Measurements from ENCODE around the gene NGF. TPM values are rescaled to one million over a fixed set of nuclear protein-coding genes. Genes with fewer than 3 reads are reported as not detected.

Gene NGF
- total and polyA plus RNA-seq, 2 of the 8 experiments (the other 6 are each of a cell fraction or from before 2014, with no cell fraction given): 1.6 TPM; not detected in 1

DNA sequence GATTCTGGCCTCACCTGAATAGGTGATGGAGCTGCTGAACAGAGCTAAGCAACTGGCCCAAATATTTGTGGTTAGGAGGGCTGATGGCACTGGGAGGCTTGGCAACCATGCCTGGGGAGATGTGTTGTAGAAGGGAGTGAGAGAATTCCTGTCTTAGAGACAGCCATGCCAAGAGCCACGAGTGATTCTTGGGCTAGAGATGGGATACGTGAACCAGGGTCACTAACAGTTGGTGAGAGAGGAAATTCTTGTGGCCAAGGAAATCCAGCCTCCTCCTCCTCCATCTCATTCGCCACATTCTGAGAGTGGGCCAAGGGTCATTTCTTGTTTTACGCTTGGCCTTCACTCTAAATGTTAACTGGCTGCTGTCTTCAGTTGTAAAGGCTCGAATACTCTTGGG, 46.3 kb downstream of the NGF start:
- Histone ChIP-seq H3K79me2 (ENCODE audit: control insufficient read depth in 1 of 2, insufficient read depth in 2 of 2, low read length in 2 of 2) (no peaks in the 10 kb centered on the region), H3K4me3 (ENCODE audit: extremely low read depth in 1 of 4, insufficient read depth in 2 of 4, low read depth in 3 of 4, low read length in 4 of 4) (no peak overlapping the region), H3K79me1 (ENCODE audit: low read depth, low read length) (no peaks in the 10 kb centered on the region), H4K20me1 (replicated peaks in 1 of 2; ENCODE audit: control insufficient read depth in 1 of 2, insufficient read depth in 2 of 2, low read length in 2 of 2) (no peaks in the 10 kb centered on the region), H3K36me3 (ENCODE audit: control insufficient read depth in 2 of 4, insufficient read depth in 4 of 4, low read length in 3 of 4) (no peaks in the 10 kb centered on the region), H3K4ac (replicated peaks; ENCODE audit: insufficient read length, low read depth, low read length) (no peak overlapping the region), H2BK120ac (replicated peaks; ENCODE audit: low read depth, low read length) (no peak overlapping the region), H3K4me2 (ENCODE audit: insufficient read depth in 1 of 2, low read depth in 2 of 2, low read length in 2 of 2) (no peak overlapping the region), H2AFZ (ENCODE audit: low read length) (no peak overlapping the region), H2BK20ac (ENCODE audit: low read length) (no peak overlapping the region), H3K27ac (ENCODE audit: low read depth, low read length) (no peak overlapping the region), H3K9ac (replicated peaks in 1 of 4; ENCODE audit: extremely low read depth in 1 of 4, low read depth in 3 of 4, low read length in 3 of 4) (no peak overlapping the region), H4K8ac (ENCODE audit: extremely low read depth, insufficient read depth, low read length) (no peak overlapping the region), H3K27me3 (replicated peaks in 1 of 4; ENCODE audit: control insufficient read depth in 3 of 4, extremely low read depth in 1 of 4, insufficient read depth in 3 of 4, low read length in 3 of 4) (no peaks in the 10 kb centered on the region), H2BK12ac (ENCODE audit: low read depth, low read length) (no peak overlapping the region), H3K18ac (ENCODE audit: extremely low read depth, low read length) (no peak overlapping the region; the same call in 1 of the 2 replicates), H2AK5ac (ENCODE audit: low read depth, low read length) (no peak overlapping the region), H4K5ac (ENCODE audit: insufficient read length, low read depth, low read length) (no peak overlapping the region), H3K4me1 (replicated peaks in 1 of 4; ENCODE audit: control insufficient read depth in 3 of 4, insufficient read depth in 4 of 4, low read length in 3 of 4) (peaks cover 0 to 3% (median 0%) of the 10 kb centered on the region in 4 experiments; a peak in 2 of 7 replicates), H3K56ac (replicated peaks; ENCODE audit: insufficient read length, low read depth, low read length) (no peak overlapping the region), H3K23ac (ENCODE audit: insufficient read length) (no peak overlapping the region), H2BK5ac (ENCODE audit: low read depth, low read length) (no peak overlapping the region), H3K23me2 (ENCODE audit: low read depth, low read length) (no peaks in the 10 kb centered on the region), H3K9me3 (ENCODE audit: insufficient read depth in 2 of 2, low read depth in 1 of 2, low read length in 1 of 2) (no peaks in the 10 kb centered on the region), H3K14ac (ENCODE audit: insufficient read length) (no peak overlapping the region), H4K91ac (replicated peaks; ENCODE audit: insufficient read length, low read length) (no peak overlapping the region), H2BK15ac (ENCODE audit: low read length) (no peak overlapping the region)
- FAIRE-seq: no peak
- no peak for DNase-seq (ENCODE audit: low read depth in 1 of 2, low spot score in 2 of 2)
- POLR2A ChIA-PET (ENCODE audit: partially characterized antibody): no interaction called here
- 93% methylated on average over 5 of the region's 5 CpGs; no CpG with 5 or more reads in 1 of the 2 experiments for WGBS, 2 experiments (ENCODE audit: extremely low coverage in 1 of 2, insufficient coverage in 1 of 2, insufficient read length in 1 of 2, insufficient replicate concordance in 2 of 2, low coverage in 1 of 2, low lambda C conversion rate in 2 of 2, missing lambda C conversion rate in 1 of 2)
- TF ChIP-seq RBBP5 (IDR thresholded peaks at IDR 0.05; ENCODE audit: borderline replicate concordance, low read depth, low read length) (no peak), SIRT6 (IDR thresholded peaks at IDR 0.05; ENCODE audit: low read length) (no peak), CTCF (IDR thresholded peaks at IDR 0.05; ENCODE audit: control extremely low read depth in 1 of 3, insufficient read depth in 1 of 3, low read depth in 1 of 3, low read length in 3 of 3) (no peak), SP4 (IDR thresholded peaks at IDR 0.05; ENCODE audit: low read length) (no peak), BACH1 (IDR thresholded peaks at IDR 0.05; ENCODE audit: low read length) (no peak), RFX5 (IDR thresholded peaks at IDR 0.05; ENCODE audit: borderline replicate concordance, low read depth, low read length) (no peak), CBX5 (IDR thresholded peaks at IDR 0.05; ENCODE audit: low read depth, low read length) (no peak), RXRA (IDR thresholded peaks at IDR 0.05; ENCODE audit: insufficient read depth, low read depth, low read length) (no peak), SAP30 (IDR thresholded peaks at IDR 0.05; ENCODE audit: insufficient read depth, insufficient replicate concordance, low read length) (no peak), PHF8 (conservative IDR thresholded peaks at IDR 0.05; ENCODE audit: low read depth, low read length) (no peak), POLR2AphosphoS5 (IDR thresholded peaks at IDR 0.05; ENCODE audit: low read depth, low read length) (no peak)
- CTCF ChIA-PET (ENCODE audit: partially characterized antibody): interaction anchor here (1.0 to 1.3 kb wide), 2 partner anchors 9 to 10 kb away, joined by 3 to 5 read pairs; no protein-coding TSS in a partner anchor

Measured in H1 (cell line).